Measurements from ENCODE around the gene ASMT.
"Not testable (repeated sequence)": the region's sequence is repeated elsewhere in the genome, so short reads cannot be mapped to it uniquely, and the experiment has no call there.

ASMT gene

GRCh38 chrX:1598021-1598875, 16.6 kb upstream of the ASMT start:
- peak; percentile 19 for DNase-seq

- peak; percentile 16 for DNase-seq
These were observed 15.7 kb upstream of the ASMT start for GRCh38 chrX:1598876-1599790.

GRCh38 chrX:1599791-1600405, 15.0 kb upstream of the ASMT start:
- DNase-seq, result peak; percentile 18

- DNase-seq, result no peak
These were observed 14.3 kb upstream of the ASMT start for GRCh38 chrX:1600406-1601050.

- peak; percentile 13 for DNase-seq
These were observed 13.7 kb upstream of the ASMT start for GRCh38 chrX:1601051-1601767.

DNA sequence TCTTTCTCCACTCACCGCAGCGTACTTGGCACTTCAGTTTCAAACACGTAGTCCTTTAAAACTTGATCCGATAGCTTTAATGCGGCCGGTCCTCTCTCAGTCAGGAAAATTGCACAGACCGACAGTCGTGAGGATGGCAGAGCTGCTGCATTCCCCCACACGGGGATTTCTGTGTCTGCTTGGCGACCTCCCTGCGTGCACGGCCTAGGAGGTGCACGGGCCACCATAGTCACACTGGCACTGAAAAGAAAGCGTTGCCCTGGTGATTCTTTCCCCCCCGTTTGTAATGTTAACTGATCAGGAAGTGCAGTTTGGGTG, 13.1 kb upstream of the ASMT start:
- DNase-seq, result no peak

GRCh38 chrX:1602299-1602698, 12.6 kb upstream of the ASMT start:
- no peak for DNase-seq

DNA sequence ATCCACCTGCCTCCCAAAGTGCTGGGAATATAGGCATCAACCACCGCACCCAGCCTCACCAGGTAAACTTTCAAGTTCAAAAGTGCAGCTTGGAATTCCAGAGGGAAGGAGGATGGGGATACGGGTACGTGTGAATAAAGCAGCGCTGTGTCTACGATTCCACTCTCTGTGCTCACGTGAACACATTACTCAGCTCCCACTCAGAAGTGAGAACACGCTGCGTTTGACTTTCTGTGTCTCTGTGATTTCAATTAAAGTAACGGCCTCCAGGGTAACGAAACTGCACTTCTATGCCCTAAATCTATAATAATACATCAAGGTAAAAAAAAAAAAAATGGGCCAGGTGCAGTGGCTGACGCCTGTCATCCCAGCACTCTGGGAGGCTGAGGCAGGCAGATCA, 8.4 kb upstream of the ASMT start:
- DNase-seq, result no peak

DNA sequence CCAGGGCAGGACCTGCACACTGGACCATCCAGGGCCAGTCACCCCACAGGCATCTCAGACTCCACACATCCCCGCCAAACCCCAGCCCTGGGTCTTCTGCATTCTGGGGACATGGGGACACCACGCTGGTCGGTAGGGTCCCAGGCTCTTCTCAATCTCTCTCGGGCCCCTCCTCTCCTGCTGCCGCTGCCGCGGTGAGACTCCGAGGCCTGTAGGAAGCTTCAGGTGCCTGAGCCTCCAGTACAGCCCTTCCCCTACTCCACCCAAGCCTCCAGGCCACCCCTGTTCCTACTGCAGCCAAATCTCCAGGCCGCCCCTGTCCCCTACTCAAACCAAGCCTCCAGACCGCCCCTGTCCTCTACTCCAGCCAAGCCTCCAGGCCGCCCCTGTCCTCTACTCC, 5.5 kb upstream of the ASMT start:
- DNase-seq, result no peak

DNA sequence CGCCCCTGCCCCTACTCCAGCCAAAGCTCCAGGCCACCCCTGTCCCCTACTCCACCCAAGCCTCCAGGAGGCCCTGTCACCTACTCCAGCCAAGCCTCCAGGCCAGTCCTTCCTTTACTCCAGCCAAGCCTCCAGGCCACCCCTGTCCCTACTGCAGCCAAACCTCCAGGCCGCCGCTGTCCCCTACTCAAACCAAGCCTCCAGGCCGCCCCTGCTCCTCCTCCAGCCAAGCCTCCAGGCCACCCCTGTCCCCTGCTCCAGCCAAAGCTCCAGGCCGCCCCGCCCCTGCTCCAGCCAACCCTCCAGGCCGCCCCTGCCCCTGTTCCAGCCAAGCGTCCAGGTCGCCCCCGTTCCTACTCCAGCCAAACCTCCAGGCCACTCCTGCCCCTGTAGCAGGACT, 5.1 kb upstream of the ASMT start:
- no peak for DNase-seq

- DNase-seq, result no peak
These were observed 4.7 kb upstream of the ASMT start for GRCh38 chrX:1610166-1610565.

DNA sequence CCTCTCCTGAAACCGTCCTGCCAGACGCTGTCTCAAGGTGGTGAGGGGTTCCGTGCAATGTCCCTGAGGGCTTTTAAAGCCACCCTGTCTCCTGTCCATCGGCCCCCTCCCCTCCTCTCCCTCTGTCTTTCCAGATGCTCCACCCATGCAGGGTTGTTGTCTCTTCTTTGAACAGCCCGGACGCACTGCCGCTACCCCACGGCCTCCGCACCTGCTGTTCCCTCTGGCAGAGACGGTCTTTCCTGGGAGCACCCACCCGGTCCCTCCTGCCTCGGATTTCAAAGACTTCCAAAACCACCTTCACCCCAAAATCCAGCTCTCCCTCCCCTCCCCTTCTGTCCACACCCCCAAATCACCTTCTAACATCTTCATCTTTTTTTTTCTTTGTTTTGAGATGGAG, 4.1 kb upstream of the ASMT start:
- DNase-seq, result no peak

DNA sequence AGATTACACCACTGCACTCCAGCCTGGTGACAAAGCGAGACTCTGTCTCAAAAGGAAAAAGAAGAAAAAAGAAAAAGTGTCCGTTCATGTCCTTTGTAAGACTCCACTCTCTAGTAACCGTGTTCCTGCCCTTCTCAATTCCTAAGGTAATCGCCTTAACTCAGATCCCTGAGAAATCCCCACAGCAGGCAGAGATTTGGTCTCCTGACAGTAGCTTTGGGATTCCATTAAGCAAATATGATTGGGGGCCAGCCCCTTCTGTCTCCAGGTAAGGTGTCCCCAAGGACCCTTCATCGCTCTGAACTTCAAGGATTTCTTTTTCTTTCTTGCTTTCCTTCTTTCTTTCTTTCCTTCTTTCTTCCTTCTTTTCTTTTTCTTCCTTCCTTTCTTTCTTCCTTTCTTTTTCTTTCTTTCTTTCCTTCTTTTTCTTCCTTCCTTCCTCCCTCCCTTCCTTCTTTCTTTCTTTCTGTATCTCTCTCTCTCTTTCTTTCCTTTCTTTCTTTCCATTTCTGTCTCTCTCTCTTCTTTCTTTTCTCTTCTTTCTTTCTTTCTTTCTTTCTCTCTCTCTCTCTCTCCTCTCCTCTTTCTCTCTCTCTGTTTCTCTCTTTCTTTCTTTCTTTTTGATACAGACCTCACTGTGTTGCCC, 2.1 kb upstream of the ASMT start:
- DNase-seq, result no peak

GRCh38 chrX:1618689-1619088, 3.8 kb downstream of the ASMT start:
- no peak for DNase-seq

GRCh38 chrX:1623691-1624090, 8.8 kb downstream of the ASMT start:
- DNase-seq, result no peak

- DNase-seq, result not testable (repeated sequence)
These were observed 9.4 kb downstream of the ASMT start for GRCh38 chrX:1624158-1624860.

DNA sequence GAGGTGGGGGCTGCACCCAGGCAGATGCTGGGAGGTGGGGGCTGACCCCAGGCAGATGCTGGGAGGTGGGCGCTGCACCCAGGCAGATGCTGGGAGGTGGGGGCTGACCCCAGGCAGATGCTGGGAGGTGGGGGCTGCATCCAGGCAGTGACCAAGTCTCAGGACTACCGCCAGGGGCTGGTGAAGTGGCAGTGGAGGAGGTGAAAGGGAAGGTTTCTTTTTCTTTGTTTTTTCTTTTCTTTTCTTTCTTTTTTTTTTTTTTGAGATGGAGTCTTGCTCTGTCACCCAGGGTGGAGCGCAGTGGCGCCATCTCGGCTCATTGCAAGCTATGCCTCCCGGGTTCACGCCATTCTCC, 10.0 kb downstream of the ASMT start:
- not testable (repeated sequence) for DNase-seq

DNA sequence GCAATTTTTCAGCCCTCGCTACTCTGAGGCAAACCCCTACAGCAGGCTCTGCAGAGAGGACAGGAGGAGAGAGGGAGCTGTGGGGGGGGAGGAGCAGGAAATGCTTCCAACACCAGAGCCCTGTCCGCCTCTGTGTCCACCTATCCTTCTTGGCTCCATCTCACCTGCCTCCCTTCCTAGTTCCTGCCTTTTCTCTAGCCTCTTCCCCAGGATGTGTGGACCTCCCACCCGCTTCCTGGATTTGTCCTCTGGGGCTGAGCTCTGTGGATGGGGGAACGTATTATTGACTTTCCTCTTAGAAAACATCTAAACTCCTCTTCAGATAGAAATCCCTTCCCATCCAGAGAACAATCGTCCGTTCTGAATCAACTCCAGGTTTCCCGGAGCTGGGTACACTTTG, 14.4 kb downstream of the ASMT start:
- DNase-seq, result no peak

GRCh38 chrX:1646009-1646408, 31.1 kb downstream of the ASMT start:
- DNase-seq, result no peak

- DNase-seq, result no peak
These were observed 34.8 kb downstream of the ASMT start for GRCh38 chrX:1649621-1650020.

Measured in stimulated activated CD8-positive, alpha-beta memory T cell treated with anti-CD3 and anti-CD28 coated beads, Interleukin-4, amount 100 ng/mL, for 48 hours (primary cell).